KMS-11 (cell line): Measurements from ENCODE around the gene COL25A1.

Experiments
- H2AFZ ChIP-seq: fragments of 200-600 bp; sonication (generic); 2 replicates; pipeline ENCODE4 v1.6.1; 2016; ENCODE audit warnings: antibody characterized with exemption, mixed run types, low read depth
- H3K27ac ChIP-seq: fragments of 200-600 bp; sonication (generic); 2 replicates; pipeline ENCODE4 v1.6.1; 2016; ENCODE audit warnings: mild to moderate bottlenecking, mixed run types
- H3K27me3 ChIP-seq: fragments of 200-600 bp; sonication (generic); 2 replicates; pipeline ENCODE4 v1.6.1; 2017; ENCODE audit warnings: mild to moderate bottlenecking, low read depth, mixed run types, moderate library complexity; ENCODE audit not compliant: insufficient read depth
- H3K36me3 ChIP-seq: fragments of 200-600 bp; sonication (generic); 2 replicates; pipeline ENCODE4 v1.6.1; 2017; ENCODE audit warnings: mild to moderate bottlenecking, mixed run types; ENCODE audit not compliant: insufficient read depth
- H3K4me1 ChIP-seq: fragments of 200-600 bp; sonication (generic); 2 replicates; pipeline ENCODE4 v1.6.1; 2016; ENCODE audit warnings: mild to moderate bottlenecking, low read depth, mixed run types; ENCODE audit not compliant: poor library complexity, severe bottlenecking
- H3K4me2 ChIP-seq: fragments of 200-600 bp; sonication (generic); 2 replicates; pipeline ENCODE4 v1.7.0; 2016; ENCODE audit warnings: mild to moderate bottlenecking, mixed run types
- H3K4me3 ChIP-seq: fragments of 200-600 bp; sonication (generic); IDR thresholded peaks from 2 replicates; pipeline ENCODE4 v1.6.1; 2017; ENCODE audit warnings: low read depth, low read length, mixed read lengths; ENCODE audit not compliant: insufficient read depth
- H3K79me2 ChIP-seq: fragments of 200-600 bp; sonication (generic); 2 replicates; pipeline ENCODE4 v1.6.1; 2016; ENCODE audit warnings: low read depth, mixed run types; ENCODE audit not compliant: insufficient read depth
- H3K9ac ChIP-seq: fragments of 200-600 bp; sonication (generic); 2 replicates; pipeline ENCODE4 v1.6.1; 2016; ENCODE audit warnings: mild to moderate bottlenecking, mixed run types
- H4K20me1 ChIP-seq: fragments of 200-600 bp; sonication (generic); 2 replicates; pipeline ENCODE4 v1.6.1; 2016; ENCODE audit warnings: mild to moderate bottlenecking, mixed run types; ENCODE audit not compliant: insufficient read depth
- TF ChIP-seq, protein P1 (sequence below): fragments of 200-600 bp; sonication (generic); conservative IDR thresholded peaks from 2 replicates; pipeline ENCODE4 v1.6.1; 2017; ENCODE audit warnings: low read depth, mild to moderate bottlenecking, antibody characterized with exemption, low read length, moderate library complexity, mixed read lengths

COL25A1 gene

GRCh38 chr4:108793415-108793814 is 509.0 kb downstream of the COL25A1 start:
- Histone ChIP-seq H2AFZ (no peak overlapping the region), H3K27me3 (no peaks in the 10 kb centered on the region), H3K36me3 (no peaks in the 10 kb centered on the region), H3K9ac (no peak overlapping the region), H4K20me1 (no peaks in the 10 kb centered on the region), H3K27ac (no peak overlapping the region), H3K4me1 (no peaks in the 10 kb centered on the region), H3K79me2 (no peaks in the 10 kb centered on the region), H3K4me3 (no peak overlapping the region), H3K4me2 (no peak overlapping the region)
- TF ChIP-seq, protein P1, sequence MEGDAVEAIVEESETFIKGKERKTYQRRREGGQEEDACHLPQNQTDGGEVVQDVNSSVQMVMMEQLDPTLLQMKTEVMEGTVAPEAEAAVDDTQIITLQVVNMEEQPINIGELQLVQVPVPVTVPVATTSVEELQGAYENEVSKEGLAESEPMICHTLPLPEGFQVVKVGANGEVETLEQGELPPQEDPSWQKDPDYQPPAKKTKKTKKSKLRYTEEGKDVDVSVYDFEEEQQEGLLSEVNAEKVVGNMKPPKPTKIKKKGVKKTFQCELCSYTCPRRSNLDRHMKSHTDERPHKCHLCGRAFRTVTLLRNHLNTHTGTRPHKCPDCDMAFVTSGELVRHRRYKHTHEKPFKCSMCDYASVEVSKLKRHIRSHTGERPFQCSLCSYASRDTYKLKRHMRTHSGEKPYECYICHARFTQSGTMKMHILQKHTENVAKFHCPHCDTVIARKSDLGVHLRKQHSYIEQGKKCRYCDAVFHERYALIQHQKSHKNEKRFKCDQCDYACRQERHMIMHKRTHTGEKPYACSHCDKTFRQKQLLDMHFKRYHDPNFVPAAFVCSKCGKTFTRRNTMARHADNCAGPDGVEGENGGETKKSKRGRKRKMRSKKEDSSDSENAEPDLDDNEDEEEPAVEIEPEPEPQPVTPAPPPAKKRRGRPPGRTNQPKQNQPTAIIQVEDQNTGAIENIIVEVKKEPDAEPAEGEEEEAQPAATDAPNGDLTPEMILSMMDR, result no peak

DNA sequence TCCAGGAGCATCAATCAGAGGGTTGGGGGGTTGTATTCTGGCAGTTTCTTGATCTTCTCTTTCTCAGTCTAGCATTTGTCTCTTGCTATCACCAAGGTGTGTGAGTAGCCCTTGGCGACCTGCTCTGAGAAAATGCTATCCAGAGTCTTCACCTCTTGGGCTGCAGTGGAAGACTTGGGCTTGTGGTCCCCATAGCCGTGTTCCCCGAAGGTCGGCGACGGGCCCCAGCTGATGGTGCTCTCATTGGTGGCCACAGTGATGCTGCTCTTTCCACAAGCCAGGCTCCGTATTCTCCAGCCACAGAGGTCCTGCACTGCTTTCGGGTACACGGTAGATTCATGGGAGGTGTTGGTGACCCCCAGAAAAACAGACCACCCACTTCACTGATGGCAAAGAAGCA is 513.7 kb downstream of the COL25A1 start:
- no peak overlapping the region for H2AFZ ChIP-seq
- H3K27me3 ChIP-seq, result no peaks in the 10 kb centered on the region
- H3K4me1 ChIP-seq, result no peaks in the 10 kb centered on the region
- H3K4me2 ChIP-seq, result no peak overlapping the region
- TF ChIP-seq, protein P1, result no peak
- no peaks in the 10 kb centered on the region for H3K79me2 ChIP-seq
- no peak overlapping the region for H3K27ac ChIP-seq
- no peaks in the 10 kb centered on the region for H4K20me1 ChIP-seq
- H3K4me3 ChIP-seq, result no peak overlapping the region
- H3K36me3 ChIP-seq, result no peaks in the 10 kb centered on the region
- H3K9ac ChIP-seq, result no peak overlapping the region

- Histone ChIP-seq H3K9ac (no peak overlapping the region), H3K4me3 (no peak overlapping the region), H3K4me2 (no peak overlapping the region), H2AFZ (no peak overlapping the region), H3K79me2 (no peaks in the 10 kb centered on the region), H3K27ac (no peak overlapping the region), H3K36me3 (no peaks in the 10 kb centered on the region), H3K4me1 (no peaks in the 10 kb centered on the region), H4K20me1 (no peaks in the 10 kb centered on the region), H3K27me3 (no peaks in the 10 kb centered on the region)
- TF ChIP-seq, protein P1, result no peak
Observed at GRCh38 chr4:108787724-108788123, 514.7 kb downstream of the COL25A1 start.

DNA sequence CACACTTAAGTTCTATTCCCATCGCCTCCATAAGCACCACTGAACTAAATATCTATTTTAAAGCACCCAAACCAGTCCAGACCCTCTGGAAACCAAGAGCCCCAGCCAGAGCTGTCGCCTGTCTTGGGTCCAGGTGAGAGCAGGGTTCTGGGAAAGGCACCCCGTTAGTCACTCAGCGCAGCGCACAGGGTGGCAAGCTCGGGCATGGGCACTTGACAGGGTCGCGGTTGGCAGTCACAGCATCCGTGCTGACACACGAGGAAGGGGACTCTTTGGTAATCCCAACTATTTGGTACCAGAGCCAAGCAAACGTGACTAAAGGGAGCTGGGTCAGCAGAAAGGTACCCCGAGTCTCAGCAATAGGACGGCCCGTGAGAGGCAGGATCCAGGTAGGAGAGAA is 515.4 kb downstream of the COL25A1 start:
- H3K27ac ChIP-seq, result no peak overlapping the region
- no peak overlapping the region for H3K4me3 ChIP-seq
- H3K9ac ChIP-seq, result no peak overlapping the region
- H3K4me1 ChIP-seq, result no peaks in the 10 kb centered on the region
- H3K27me3 ChIP-seq, result no peaks in the 10 kb centered on the region
- TF ChIP-seq, protein P1, result no peak
- H3K79me2 ChIP-seq, result no peaks in the 10 kb centered on the region
- H2AFZ ChIP-seq, result no peak overlapping the region
- no peak overlapping the region for H3K4me2 ChIP-seq
- H4K20me1 ChIP-seq, result no peaks in the 10 kb centered on the region
- no peaks in the 10 kb centered on the region for H3K36me3 ChIP-seq
